WERI-Rb-1 (cell line): ENCODE measurements around the gene WFDC6.
"Not testable (repeated sequence)": the region's sequence is repeated elsewhere in the genome, so short reads cannot be mapped to it uniquely, and the experiment has no call there.

Source experiments
- DNase-seq: peaks from one replicate; pipeline ENCODE4 v3.0.0-alpha.2; 2020
- H3K27ac ChIP-seq: fragments of 250-450 bp; sonication (Bioruptor Pico); 2 replicates; pipeline ENCODE4 v1.5.1; 2020; ENCODE audit warnings: mild to moderate bottlenecking, moderate library complexity
- H3K27me3 ChIP-seq: fragments of 250-450 bp; sonication (Bioruptor Pico); 2 replicates; pipeline ENCODE4 v1.5.1; 2021; ENCODE audit warnings: mild to moderate bottlenecking, low read depth, moderate library complexity; ENCODE audit not compliant: insufficient read depth, severe bottlenecking
- H3K36me3 ChIP-seq: fragments of 250-450 bp; sonication (Bioruptor Pico); 2 replicates; pipeline ENCODE4 v1.5.1; 2020; ENCODE audit warnings: mild to moderate bottlenecking, moderate library complexity
- H3K4me3 ChIP-seq: 2 replicates; pipeline ENCODE4 v1.5.1; 2011; ENCODE audit warnings: low read depth, mild to moderate bottlenecking, control low read depth, low read length
- H3K9me3 ChIP-seq: fragments of 250-450 bp; sonication (Bioruptor Pico); 2 replicates; pipeline ENCODE4 v1.5.1; 2021; ENCODE audit warnings: mild to moderate bottlenecking, moderate library complexity; ENCODE audit not compliant: severe bottlenecking
- CTCF ChIP-seq: IDR thresholded peaks from 2 replicates; pipeline ENCODE4 v1.5.1; 2011; ENCODE audit warnings: low read depth, mild to moderate bottlenecking, control low read depth, inconsistent platforms, low read length

Gene WFDC6

GRCh38 chr20:45578231-45578630, 38.9 kb upstream of the WFDC6 start:
- H3K9me3 ChIP-seq: no peaks in the 10 kb centered on the region
- no peaks in the 10 kb centered on the region for H3K27me3 ChIP-seq
- no peaks in the 10 kb centered on the region for H3K36me3 ChIP-seq
- no peak for DNase-seq
- H3K27ac ChIP-seq: no peak overlapping the region
- TF ChIP-seq CTCF: no peak
- H3K4me3 ChIP-seq: no peak overlapping the region

GRCh38 chr20:45576995-45577394, 37.7 kb upstream of the WFDC6 start:
- no peaks in the 10 kb centered on the region for H3K27me3 ChIP-seq
- no peak overlapping the region for H3K4me3 ChIP-seq
- DNase-seq: no peak
- no peak overlapping the region for H3K27ac ChIP-seq
- H3K36me3 ChIP-seq: no peaks in the 10 kb centered on the region
- no peak for TF ChIP-seq CTCF
- H3K9me3 ChIP-seq: no peaks in the 10 kb centered on the region

GRCh38 chr20:45575931-45576330, 36.6 kb upstream of the WFDC6 start:
- no peak for TF ChIP-seq CTCF
- DNase-seq: no peak
- no peak overlapping the region for H3K4me3 ChIP-seq

GRCh38 chr20:45569650-45570049, 30.4 kb upstream of the WFDC6 start:
- not testable (repeated sequence) for H3K27me3 ChIP-seq, H3K36me3 ChIP-seq

More at GRCh38 chr20:45575931-45576330, 36.6 kb upstream of the WFDC6 start:
- Histone ChIP-seq H3K27ac (no peak overlapping the region), H3K36me3 (no peaks in the 10 kb centered on the region), H3K9me3 (no peaks in the 10 kb centered on the region), H3K27me3 (no peaks in the 10 kb centered on the region)

GRCh38 chr20:45564760-45565276, 25.5 kb upstream of the WFDC6 start:
- no peaks in the 10 kb centered on the region for H3K36me3 ChIP-seq
- no peak for TF ChIP-seq CTCF
- no peak overlapping the region for H3K4me3 ChIP-seq
- H3K27me3 ChIP-seq: no peaks in the 10 kb centered on the region
- H3K9me3 ChIP-seq: no peaks in the 10 kb centered on the region
- DNase-seq: no peak
- H3K27ac ChIP-seq: no peak overlapping the region

More at GRCh38 chr20:45569650-45570049, 30.4 kb upstream of the WFDC6 start:
- not testable (repeated sequence) for H3K4me3 ChIP-seq, H3K27ac ChIP-seq, DNase-seq, H3K9me3 ChIP-seq

- Histone ChIP-seq H3K36me3 (no peaks in the 10 kb centered on the region), H3K27me3 (no peaks in the 10 kb centered on the region), H3K4me3 (no peak overlapping the region), H3K9me3 (peaks cover 3% of the 10 kb centered on the region), H3K27ac (no peak overlapping the region)
- TF ChIP-seq CTCF: no peak
- no peak for DNase-seq
Measured at GRCh38 chr20:45555198-45555597, 15.9 kb upstream of the WFDC6 start.
